DMS 273 (cell line): ENCODE measurements around the gene PIF1.

Source experiments
- DNase-seq: peaks from one replicate; lab custom pipeline; 2025; ENCODE audit not compliant: unreplicated experiment; lab: John Stamatoyannopoulos, UW

Gene PIF1

GRCh38 chr15:64776402-64776786, 49.1 kb downstream of the PIF1 start:
- no peak for DNase-seq

GRCh38 chr15:64775551-64776401, 49.7 kb downstream of the PIF1 start, which contains the start of gene RBPMS2:
TSS of gene RBPMS2 (minus strand) at chr15:64775589. CDS start at chr15:64775319, 270 bp downstream.
- peak; percentile 46 for DNase-seq

DNA sequence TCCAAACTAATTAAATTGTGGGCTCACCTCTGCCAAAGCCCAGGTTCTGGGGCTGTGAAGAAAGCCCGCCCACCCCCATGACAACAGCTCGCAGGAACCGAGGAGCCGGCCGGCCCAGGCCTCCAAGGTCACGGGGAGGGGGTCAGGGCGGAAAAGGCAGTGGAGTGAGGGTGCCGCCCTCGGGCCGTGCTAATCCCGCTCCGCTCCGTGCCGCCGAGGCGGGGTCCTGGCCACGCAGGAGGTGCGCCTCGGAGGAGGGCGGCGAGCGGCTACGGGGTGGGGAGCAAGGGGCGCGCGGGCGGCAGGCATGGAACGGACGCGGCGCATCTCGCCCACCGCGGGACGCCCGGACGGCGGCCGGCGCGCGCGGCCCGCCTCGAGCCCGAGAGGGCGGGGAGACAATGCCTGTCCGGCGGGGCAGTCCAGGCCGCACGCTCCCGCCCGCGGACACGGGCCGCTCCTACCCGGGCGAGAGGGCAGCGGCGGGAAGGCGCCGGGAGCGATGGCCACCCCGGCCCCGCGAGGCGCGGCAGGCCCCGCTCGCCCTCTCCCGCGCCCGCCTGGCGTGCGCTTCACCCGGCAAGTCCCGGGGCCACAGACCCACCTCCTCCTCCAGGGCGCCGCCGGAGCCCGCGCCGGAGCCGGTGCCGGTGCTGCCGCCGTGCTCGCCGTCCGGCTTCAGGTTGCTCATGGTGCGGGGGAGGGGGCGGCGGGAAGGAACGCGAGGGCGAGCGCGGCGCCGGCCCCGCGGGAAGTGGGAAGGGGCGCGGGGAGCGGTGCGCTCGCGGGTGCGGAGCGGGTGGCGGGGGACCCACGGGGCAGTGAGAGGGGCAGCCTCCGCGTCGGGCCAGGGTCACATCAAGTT, 50.6 kb downstream of the PIF1 start:
- peak; percentile 48 for DNase-seq

- no peak for DNase-seq
Measured at GRCh38 chr15:64774037-64774628, 51.3 kb downstream of the PIF1 start.

GRCh38 chr15:64773606-64774005, 51.8 kb downstream of the PIF1 start:
- DNase-seq = no peak

GRCh38 chr15:64772964-64773363, 52.5 kb downstream of the PIF1 start:
- no peak for DNase-seq

- DNase-seq = no peak
Measured at GRCh38 chr15:64772488-64772887, 53.0 kb downstream of the PIF1 start.

DNA sequence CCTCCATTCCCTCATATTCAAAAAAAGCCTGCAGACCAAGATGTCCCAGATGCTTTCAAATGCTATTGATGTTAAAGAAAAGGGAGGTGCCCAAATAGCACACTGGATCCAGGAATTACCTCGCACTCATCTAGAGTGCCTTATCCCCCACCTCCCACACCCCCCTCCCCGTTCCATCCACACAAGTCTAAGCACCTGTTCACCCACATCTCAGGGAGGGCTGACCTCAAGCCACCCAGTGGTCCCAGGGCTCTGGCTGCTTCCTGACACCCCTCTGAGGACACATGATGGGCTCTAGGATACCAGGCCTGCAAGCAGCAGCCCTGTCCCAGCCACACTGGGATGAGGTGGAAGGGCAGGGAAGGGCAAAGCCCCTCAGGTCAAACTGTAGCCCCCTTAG, 54.8 kb downstream of the PIF1 start:
- no peak for DNase-seq

GRCh38 chr15:64767203-64767602, 58.2 kb downstream of the PIF1 start:
- no peak for DNase-seq

DNA sequence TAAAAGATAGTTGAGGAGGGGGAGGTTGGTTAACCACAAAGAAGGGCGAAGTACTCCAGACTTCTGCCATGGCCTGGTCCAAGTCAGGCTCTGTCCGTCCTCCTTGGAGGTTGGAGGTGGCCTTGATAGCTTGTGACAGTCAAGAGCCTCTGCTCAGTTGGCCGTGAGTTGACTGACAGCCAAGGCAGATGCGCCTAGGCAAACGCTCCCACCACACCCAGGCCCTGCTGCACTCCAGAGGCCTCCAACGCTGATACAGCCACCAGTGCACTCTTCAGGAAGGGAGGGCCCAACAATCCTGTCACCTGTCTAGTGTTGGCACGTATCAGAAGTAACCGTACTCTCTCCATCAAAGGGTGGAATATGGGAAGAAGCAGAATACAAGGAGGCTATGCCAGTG, 59.4 kb downstream of the PIF1 start:
- DNase-seq = no peak
